IPS-NIHi7 (cell line): Measurements from ENCODE around the gene WDR89.
"Not testable (repeated sequence)": the region's sequence is repeated elsewhere in the genome, so short reads cannot be mapped to it uniquely, and the experiment has no call there.

Experiments
- DNase-seq: peaks from one replicate; pipeline ENCODE4 v3.0.0; 2012; ENCODE audit warnings: mixed read lengths; ENCODE audit errors: extremely low spot score

The WDR89 gene, protein sequence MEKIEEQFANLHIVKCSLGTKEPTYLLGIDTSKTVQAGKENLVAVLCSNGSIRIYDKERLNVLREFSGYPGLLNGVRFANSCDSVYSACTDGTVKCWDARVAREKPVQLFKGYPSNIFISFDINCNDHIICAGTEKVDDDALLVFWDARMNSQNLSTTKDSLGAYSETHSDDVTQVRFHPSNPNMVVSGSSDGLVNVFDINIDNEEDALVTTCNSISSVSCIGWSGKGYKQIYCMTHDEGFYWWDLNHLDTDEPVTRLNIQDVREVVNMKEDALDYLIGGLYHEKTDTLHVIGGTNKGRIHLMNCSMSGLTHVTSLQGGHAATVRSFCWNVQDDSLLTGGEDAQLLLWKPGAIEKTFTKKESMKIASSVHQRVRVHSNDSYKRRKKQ

DNA sequence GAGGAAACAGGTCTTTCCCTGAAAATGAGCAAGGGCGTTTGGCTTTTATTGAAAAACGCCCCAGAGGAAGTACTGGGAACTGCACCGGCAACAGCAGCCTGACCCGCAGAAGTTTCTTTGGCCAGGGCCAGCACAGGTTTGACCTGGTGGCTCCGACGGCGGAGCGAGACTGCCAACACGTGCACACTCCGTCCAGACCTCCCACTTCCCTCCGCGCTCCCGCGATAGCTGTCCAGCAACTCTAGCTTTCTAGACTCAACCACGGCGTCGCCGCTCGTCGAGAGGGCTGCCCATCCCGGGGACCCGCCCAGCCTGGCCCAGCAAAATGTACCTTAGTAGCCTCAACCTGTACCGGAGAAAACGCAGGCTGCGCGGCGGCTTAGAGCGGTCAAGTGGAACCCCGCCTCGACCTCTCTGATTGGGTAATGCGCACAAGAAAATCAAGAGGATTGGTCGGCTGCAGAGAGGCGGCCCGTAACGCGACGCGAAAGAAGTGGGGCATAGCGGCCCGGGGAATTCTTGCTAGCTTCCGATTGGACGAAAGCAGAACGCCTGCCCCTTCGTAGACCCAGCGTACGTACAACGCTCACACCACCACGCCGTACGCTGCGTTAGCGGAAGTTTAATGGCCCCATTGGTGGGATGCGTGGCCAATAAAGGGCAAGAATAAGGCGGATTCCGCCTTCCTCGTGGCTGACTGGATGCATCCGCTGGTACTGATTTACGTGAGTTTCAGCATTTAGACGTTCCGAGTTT is at the start of gene WDR89:
Gene WDR89 (minus strand): TSS at position 399 of the 756 bp plus-strand sequence. CDS start 41,929 bp downstream, outside the sequence.
- peak; percentile 99 for DNase-seq

DNA sequence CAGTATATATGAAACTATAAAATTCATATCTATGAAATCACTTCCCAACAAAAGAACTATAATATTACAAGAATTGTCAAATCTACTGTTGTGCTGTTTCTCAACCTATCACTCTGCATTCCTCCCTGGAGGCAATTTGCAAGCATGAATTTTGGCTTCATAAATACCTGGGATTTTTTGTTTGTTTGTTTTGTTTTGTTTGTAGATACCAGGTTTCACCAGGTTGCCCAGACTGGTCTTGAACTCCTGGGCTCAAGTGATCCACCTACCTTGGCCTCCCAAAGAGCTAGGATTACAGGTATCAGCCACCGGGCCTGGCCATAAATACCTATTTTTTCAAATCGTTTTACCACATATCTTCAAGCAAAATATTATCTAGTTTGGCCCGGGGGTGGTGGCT is 47.5 kb upstream of the WDR89 start:
- DNase-seq, result no peak

DNA sequence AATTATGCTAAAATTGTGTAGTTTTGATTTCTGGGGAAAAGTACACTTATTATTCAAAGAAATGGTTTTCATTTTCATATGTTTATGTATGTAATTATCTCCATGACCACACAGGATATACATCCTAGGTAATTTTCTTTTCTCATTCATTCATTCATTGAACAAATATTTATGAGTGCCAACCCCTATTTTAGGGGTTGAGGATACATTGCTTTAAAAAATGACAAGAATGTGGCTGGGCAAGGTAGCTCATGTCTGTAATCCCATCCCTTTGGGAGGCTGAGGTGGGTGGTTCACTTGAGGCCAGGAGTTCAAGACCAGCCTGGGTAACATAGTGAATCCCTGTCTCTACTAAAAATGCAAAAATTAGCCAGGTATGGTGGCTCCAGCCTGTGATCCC is 45.3 kb upstream of the WDR89 start:
- DNase-seq, result no peak

DNA sequence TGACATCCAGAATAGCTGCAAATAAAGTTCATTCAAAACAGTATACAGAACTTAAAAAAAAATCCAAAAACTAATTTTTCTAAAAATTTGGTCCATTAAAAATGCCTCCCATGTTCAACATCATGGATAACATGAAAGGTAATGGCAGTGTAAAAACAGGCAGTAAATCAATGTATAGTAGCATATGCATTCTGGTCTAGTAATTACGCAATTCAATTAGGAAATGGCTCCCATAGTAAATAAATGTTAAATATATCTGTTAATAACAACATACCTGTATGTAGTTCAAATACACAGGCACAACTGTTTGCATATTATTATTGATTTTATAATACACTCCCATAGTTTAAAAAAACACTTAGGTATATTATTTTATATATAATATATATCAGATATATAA is 43.7 kb upstream of the WDR89 start:
- no peak for DNase-seq

DNA sequence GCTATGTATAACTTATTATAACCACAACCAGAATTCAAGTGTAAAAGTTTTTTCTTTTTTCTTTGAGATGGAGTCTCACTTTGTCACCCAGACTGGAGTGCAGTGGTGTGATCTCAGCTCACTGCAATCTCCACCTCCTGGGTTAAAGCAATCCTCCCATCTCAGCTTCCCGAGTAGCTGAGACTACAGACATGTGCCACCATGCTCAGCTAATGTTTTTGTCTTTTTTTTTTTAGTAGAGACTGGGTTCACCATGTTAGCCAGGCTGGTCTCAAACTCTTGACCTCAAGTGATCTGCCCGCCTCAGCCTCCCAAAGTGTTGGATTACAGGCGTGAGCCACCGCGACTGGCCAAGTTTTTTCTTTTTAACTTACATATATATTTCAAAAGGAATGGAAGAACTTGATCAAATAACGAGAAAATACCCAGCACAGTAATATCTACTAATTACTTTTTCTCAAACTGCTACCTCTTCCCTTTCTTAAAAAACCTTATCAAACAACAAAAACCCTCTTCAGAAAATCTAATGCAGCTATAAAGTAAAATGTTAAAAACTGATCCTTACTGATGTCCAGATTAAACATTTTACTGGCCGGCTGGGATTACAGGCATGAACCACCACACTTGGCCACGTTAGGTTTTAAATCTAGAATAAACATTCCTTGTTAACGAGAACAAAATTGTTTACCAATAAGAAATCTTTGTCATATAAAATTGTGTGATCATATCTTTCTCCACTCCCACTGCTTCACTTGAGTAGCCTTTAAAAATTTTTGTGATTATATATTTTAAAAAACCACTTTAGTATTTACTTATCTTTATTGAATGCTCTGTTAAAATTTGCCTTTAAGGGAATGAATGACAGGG is 41.3 kb upstream of the WDR89 start:
- DNase-seq, result no peak

DNA sequence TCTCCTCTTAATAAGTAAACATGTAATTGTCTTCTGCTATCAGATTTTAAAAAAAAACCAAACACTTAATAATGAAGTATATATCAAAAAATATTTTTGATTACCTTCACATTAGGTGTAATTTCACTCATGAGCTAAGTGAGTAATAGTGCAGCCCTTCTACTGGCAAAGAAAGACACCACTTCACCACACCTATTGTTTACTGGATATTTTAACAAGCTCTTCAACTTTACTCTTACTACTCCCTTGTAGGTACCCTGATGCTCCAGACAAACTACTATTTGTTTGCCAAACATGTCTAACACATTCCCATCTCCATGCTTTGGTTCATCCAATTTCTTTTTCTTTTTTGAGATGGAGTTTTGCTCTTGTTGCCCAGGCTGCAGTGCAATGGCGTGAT is 36.9 kb upstream of the WDR89 start:
- DNase-seq, result no peak

DNA sequence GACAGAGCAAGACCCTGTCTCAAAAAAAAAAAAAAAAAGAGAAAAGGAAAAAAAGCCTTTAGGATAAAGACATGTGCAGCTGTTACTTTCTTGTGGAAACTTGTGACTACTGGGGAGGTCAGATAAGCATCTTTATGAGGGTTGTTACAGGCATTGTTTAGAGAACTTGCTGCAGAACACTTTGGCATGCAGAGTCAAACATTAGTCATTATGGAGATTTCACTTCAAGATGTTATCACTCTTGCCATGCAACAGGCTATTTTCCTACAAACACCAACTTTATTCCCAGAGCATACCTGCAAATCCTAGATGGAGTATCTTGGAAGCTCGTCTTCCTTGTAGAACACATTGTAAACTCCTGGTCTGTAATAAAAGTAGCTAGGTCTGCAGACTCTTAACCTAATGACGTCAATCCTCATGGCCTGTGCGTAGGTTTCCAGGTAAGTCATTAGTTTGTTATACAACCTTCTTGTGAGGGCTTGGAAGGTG is 36.3 kb upstream of the WDR89 start:
- DNase-seq, result no peak

DNA sequence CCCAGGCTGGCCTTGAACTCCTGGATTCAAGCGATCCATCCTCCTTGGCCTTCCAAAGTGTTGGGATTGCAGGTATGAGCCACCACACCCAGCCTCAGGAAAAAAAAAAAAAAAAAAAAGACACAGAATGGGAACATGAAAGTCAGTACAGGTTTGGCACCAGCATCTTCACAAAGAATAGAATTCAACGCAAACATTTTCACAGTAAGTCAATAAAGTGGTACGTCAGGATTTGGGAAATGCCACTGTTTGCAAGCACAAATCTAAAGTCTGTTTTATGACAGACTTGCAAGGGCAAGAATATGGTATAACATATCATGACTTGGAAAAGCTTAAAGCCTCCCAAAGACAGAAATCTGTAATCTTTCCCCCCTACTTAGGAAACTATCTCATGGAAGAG is 34.9 kb upstream of the WDR89 start:
- DNase-seq, result no peak

DNA sequence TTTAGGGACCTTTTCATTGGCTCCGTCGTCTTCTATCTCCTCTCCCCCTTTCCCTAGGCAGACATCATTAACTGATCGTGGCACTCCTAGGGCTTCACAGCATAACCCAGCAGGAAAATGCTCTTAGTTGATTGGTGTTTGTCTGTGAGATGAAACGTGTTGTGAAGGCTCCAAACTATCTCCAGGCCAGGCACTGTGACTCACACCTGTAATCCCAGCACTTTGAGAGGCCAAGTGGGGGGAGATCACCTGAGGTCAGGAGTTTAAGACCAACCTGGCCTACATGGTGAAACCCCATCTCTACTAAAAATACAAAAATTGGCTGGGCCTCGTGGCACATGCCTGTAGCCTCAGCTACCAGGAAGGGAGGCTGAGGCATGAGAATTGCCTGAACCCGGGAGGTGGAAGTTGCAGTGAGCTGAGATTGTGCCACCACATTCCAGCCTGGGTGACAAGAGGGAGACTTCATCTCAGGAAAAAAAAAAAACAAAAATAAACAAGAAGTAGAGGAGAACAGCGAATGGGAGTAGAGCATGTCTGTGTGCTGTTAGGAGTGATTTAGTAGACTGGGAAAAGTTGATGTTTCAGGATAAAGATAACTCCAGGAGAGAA is 32.3 kb upstream of the WDR89 start:
- DNase-seq, result no peak

DNA sequence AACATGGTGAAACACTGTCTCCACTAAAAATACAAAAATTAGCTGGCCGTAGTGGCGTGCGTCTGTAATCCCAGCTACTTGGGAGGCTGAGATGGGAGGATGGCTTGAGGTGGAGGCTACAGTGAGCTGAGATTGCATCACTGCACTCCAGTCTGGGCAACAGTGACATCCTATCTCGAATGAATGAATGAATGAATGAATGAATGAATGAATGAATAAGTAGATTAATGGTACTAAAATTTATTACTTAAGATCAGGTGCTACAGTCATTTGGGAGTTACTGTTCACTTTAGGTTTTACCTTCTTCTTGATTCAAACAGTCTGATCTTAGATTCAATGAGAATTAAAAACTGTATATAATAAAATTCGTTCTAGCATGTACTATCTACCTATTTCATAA is 31.6 kb upstream of the WDR89 start:
- no peak for DNase-seq

DNA sequence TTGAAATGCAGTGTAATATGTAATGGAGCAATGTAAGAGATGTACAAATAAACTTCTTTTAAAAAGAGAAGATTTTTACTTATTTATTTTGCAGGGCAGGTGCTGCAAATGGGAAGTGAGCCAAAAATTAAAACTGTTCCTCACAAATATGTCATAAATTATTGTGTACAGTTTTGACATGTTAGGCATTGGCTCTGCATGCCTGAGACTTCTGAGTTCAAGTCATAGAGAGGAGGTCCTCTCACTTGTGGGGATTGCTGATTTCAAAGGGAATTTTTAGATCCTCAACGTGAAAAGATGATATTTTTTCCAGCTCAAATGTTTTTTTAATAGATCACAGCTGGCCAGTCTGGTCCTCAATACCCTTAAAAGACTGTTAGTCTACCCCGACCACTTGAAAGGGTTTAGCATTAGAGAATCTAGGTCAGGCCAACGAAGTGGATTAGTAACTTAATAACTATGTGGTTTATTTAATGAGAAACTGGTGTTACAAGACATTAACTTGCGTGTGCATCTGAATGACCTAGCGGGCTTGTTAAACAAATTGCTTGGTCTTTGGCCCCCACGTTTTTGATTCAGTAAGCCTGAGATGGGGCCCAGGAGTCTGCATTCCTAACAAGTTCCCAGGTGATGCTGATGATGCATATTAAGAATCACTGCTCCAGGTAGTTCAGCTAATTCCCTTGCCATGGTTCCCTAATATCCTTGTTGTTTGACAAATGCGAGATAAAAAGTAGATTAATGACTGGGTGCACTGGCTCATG is 30.9 kb upstream of the WDR89 start:
- no peak for DNase-seq

DNA sequence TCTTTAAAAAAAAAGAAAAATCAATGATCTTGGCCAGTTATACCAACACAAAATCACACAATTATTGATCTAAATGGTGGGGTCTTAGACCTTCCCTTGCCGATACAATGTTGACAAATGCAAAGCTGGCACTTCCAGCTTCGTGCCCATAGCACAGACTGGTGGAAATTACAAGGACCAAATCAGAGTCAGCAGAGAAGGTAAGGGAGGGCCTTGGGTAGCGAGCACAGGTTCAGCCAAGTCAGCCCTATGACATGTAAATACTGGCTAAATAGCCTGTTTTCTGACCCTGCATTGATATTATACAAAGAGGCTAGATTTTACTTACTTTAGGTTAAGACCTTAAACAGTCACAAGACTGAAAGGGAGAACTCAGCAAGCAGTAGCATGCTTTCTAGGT is 30.3 kb upstream of the WDR89 start:
- DNase-seq, result no peak

DNA sequence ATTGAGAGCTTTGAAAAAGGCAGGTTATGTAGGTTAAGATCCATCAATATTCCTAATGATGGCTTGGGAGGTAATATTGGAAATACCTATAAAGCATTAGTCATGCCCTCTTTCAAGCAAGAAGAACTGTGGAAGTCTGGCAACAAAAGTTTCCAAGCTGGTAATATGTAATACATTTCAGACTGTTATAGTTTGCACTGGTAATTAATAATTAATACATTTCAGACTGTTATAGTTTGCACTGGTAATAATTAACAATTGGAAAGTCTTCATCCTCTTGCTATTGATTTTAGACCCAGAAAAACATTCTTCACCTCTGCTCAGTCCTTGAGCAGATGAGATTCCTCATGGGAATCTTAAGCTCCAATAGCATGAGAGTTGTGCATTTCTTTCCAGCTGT is 29.0 kb upstream of the WDR89 start:
- DNase-seq, result no peak

DNA sequence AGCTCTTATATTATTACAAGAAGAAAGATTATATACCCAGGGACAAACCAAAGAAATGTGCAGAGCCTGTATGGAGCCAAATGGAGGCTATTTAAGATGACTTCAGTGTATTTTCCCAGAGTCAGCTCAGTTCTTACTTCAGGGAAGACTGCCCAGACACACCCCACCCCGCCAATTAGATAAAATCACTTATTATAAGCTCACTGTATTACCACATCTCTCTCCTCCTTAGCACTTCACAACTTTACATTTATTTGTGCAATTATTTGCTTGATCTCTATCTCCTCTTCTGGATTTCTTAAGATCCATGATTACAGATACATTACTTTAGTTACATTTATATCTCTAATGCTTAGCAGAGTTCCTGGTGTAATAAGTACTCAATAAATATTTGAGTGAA is 24.7 kb upstream of the WDR89 start:
- no peak for DNase-seq

DNA sequence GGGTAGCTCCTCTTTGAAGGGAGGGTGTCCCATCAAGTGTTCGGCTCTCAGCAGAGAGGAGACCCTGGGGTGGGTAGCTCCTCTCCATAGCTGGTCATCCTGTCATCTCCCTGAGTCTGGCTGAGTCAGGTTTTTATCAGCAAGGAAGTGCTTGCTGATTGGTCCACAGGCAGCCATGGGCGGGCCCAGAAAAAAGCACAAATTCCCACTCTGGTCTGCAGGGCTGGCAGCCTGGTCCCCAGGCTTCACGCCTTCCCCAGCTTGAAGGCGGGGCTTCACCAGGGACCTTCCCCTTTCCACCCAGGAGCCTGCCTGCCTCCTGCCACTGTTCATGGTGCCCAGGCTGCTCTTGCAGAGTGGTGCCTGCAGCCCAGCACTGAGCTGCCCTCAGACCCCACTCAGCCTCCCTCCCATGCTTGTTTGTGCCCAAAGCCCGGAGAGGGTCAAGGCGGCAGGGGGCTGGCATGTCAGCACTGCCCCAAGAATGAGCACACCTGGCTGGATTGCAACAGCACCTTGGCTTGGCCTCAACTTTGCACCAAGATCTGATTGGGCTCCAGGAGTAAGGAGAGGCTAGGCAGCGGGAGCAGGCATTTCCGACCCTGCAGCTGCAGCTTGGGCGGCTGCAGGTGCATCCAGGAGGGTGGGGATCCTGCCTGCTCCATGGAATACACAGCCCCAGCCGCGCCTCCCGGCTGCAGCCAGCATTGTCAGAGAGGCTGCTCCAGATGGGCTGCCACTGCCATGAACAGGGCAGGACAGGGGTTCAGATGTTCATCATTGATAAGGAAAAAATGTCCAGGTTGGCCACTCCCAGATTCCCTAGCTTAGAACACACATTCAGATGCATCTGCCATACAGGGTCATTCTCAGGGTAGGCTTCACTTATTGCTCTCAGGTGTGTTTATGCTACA is 22.0 kb upstream of the WDR89 start:
- no peak for DNase-seq

DNA sequence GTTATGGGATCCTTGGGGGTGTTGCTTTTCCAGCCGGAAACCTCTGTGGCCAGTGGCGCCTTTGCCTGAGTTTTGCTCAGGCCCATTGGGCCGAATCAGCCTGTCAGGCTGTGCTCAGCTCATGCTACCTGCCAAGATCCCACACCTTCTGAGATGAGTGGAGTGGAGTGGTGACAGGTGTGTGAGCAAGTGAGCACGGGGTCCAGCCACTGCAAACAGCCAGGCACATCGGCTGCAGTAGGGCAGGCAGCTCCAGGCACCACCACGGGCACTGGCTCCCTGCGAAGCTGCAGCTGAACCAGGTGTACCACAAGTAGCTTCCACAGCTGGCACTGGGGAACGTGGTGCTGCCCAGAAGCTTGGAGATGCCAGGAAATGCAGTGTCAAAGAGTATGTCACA is 21.1 kb upstream of the WDR89 start:
- DNase-seq, result no peak

DNA sequence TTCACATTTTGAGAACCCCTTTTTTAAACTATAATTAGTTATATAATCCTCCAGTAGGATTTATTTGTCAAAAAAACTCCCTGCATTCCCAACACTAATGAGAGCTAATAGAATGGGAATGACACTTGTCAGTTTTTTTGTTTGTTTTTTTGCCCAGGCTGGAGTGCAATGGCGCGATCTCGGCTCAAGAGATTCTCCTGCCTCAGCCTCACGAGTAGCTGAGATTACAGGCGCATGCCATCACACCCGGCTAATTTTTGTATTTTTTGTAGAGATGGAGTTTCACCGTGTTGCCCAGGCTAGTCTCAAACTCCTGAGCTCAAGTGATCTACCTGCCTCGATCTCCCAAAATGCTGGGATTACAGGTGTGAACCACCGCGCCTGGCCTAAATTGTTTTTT is 20.2 kb upstream of the WDR89 start:
- DNase-seq, result not testable (repeated sequence)

DNA sequence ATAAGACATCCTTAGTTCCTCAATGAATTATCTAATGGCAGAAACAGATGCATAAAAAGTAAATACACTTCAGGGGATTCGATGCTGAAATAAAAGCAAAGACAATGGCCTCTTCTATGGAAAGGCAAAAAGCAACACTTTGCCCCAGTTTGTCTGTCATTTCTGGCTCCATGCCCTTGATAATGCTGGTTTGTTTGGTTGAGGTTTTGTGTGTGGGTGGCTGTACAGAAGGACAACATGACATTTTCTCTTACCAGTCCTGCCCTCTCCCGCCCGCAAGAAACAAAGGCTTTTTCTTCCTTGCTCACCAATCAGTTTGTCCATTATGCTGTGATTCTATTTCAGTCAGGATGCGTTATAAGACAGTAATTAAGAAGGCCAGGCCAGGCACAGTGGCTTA is 18.1 kb upstream of the WDR89 start:
- no peak for DNase-seq

DNA sequence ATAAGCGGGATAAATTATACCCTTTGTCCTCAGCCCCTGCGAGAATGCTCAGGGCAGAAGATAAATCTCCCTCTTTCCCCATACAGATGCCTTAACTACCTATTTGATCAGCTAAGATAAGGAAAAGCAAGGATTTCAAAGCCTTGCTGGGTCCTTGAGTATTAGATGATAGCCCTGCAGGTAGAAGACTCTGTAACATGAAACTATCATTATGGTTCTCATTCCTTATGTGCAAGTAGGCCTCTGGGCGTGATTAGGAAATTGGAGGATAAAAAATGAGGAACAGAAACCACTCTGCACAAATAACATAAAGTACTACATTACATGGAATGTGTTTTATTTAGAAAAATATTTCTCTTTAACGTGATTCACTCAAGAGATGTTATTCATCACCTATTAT is 14.5 kb upstream of the WDR89 start:
- no peak for DNase-seq

DNA sequence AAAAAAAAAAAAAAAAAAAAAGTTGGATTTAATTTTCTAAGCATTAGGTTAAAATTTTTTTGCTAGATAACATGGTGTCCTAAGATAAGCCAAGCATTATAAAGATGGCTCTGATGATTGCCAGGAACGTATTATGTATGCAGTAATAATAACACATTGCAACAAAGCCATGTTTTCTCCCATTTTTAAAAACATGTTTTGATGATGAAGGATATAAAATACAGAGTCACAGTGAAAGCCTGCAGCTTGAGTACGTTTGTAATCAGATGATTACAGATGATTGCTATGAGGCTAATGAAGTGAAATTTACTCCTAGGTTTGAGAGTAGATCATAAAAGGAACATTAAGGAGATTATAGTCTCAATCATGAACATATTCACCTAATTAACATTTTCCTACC is 13.3 kb upstream of the WDR89 start:
- no peak for DNase-seq
